GM21786 (cell line): Measurements from ENCODE around the gene CYSTM1.
A peak's percentile ranks its signal among the peaks of the same experiment; 100 is the strongest.
"Not testable (repeated sequence)": the region's sequence is repeated elsewhere in the genome, so short reads cannot be mapped to it uniquely, and the experiment has no call there.

Experiments used
- ATAC-seq: cut with Tn5 transposase; IDR thresholded peaks from one replicate; pipeline ENCODE4 v1.9.1; 2021; ENCODE audit not compliant: unreplicated experiment

The CYSTM1 gene

DNA sequence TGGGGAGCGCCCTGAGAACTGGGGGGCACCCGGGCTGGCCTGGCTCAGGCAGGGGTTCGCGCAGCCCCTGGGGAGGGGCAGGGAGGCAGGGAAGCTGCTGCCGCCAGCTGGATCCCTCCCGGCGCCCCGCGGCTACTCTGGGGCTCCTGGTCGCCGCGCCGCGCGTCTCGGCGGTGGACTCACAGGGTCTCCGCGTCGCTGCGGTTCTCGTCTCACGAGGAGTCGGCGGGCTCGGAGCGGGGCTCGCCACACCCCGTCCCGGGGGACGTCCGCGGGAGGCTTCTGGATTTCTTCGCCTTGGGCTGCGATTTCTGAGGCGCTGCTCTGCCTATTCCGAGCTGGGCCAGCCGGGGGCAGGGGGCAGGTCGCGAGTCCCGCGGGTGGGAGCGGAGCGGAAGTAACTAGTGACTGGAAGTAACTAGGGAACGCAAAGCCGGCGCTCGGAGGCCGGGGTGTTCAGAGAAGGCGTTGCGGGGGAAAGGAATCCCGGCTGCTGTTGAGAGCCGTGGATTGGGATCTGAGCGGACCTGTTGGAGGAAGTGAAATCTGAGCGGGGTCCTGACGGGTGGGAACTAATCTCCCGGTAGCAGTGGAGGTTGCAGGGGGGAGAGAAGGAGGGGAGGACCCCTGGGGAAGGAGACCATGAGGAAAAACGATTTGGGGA lies 511 bp downstream of the CYSTM1 start:
- ATAC-seq: peak; percentile 34

DNA sequence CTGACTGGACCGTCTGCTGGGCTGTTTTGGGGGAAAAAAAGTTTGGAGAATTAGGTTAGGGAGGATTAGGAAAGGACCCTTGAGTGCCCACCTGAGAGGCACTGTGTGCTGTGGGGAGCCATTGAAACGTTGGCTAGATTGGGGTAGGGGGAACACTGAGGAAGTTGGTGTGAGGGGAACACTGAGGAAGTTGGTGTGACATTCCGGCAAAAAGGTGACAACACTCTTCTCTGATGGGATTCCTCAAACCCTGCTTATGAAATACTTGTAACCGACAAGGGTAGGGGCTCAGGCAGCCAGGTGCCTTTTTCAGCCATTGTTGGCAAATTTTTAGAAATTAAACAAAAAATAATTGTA lies 1.0 kb downstream of the CYSTM1 start:
- no peak for ATAC-seq

DNA sequence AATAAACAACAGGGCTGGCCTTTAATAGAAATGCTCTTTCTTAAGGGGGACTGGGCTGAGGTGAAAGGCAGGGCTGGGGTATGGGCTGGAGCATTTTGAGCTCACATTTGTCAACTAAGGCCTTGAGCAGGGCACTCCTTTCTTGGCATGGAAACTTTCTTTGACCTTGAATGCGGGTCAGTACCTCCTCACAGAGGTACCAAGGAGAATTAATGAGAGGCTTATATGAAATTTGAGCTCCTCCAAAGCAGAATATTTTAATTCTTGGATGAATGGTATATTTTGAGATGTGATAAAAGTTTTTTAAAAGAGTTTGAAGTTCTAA lies 3.1 kb downstream of the CYSTM1 start:
- ATAC-seq: no peak

DNA sequence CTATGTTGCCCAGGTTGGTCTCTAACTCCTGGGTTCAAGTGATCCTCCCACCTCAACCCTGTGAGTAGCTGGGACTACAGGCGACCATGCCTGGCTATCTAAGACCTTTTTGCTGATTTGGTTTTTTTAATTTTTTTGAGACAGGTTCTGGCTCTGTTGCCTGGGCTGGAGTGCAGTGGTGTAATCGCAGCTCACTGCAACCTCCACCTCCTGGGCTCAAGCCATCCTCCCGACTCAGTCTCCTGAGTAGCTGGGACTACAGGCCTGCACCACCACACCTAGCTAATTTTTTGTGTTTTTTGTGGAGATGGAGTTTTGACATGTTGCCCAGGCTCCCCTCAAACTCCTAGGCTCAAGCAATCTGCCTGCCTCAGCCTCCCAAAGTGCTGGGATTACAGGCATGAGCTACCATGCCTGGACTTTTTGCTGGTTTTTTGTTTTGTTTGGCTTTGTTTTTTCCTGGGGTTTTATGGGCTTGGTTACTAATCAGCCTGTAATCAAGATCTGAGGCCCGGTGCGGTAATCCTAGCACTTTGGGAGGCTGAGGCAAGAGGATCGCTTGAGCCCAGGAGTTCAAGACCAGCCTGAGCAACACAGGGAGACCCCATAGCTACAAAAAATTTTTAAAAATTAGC lies 3.6 kb downstream of the CYSTM1 start:
- no peak for ATAC-seq

DNA sequence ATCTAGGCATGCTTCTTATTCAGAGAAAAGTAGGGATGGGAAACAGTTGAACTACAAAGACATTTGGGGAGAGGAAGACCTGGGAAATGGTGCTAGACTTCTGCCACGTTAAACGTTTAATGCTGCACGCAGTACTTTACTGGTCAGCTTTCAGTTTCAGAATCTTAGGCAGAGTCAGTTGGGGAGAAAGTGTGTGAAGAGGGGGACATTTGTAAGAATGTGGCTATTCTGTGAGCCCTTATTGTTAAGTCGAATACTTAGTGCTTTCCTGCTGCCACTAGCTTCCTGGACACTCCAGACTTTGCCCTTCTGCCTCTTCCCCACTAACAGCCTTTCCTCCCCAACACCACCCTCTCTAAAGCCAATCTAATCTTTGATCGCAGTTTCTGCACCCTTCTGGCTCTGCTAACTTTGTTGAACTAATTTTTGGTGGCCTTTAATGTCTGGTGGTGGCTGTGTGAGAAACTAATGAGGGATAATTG lies 6.1 kb downstream of the CYSTM1 start:
- no peak for ATAC-seq

DNA sequence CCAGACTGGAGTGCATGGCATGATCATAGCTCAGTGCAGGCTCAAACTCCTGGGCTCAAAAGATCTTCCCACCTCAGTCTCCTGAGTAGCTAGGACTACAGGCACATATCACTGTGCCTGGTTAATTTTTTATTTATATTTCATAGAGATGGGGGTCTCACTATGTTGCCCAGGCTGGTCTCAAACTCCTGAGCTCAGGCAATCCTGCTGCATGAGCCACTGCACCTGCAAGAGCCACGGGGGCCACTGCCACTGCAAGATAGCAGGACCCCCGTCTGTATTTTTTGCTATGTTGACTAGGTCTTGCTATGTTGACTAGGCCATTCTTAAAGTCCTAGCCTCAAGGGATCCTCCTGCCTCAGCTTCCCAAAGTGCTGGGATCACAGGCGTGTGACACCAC lies 6.5 kb downstream of the CYSTM1 start:
- ATAC-seq: no peak

DNA sequence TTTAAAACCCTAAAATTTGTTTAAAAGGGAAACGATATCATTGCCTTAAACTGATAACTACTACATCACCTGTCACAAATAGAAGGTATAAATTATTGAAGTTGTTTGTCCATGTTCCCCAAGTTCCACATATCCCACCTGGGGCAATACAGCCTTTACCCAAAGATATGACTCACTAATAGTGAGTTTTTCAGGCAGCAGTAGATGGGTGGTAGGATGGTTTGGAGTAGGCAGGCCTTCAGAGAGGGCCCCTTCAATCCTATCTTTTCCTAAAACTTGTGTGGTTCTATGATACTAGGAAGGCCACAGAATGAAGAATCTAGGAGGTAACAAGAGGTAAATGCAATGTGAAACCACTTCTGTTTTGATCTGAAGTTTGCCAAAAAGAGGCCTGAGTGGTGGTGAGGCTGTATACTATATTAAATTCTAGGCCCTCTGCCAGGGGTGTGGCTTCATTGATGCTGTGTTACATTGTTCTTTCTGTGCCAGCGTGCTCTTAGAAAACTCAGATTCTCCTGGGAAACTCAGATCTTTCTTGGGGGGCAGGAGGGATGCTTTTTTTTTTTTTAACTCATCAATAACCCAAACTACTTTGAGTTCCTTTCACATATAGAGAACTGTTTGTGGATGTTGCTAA lies 7.2 kb downstream of the CYSTM1 start:
- no peak for ATAC-seq

DNA sequence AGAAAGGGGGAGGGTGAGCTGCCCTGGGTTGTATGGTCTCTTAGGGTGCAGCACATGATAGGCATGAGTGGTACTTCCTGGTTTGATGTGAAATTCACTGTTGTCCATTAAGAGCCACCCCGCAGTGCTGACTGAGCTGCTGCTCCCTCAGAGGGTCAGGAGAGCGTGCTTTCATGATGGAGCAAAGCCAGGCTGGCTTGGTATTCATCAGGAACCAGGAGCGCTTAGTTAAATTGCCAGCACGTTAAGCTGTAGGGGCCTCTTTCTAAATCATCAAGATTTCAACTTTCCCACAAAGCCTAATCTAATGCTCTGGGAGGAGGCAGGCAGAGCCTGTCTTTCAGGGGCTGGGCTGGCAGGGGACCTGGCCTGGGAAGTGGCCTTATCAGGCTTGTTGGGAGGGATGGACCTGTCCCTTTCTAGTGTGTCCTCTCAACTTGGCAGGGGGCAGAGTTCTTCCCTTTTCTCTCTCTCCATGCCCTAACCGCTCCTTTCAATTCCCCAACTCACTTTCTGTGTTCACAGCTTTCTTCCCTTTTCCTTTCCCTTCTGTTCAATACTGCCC lies 7.9 kb downstream of the CYSTM1 start:
- ATAC-seq: no peak

DNA sequence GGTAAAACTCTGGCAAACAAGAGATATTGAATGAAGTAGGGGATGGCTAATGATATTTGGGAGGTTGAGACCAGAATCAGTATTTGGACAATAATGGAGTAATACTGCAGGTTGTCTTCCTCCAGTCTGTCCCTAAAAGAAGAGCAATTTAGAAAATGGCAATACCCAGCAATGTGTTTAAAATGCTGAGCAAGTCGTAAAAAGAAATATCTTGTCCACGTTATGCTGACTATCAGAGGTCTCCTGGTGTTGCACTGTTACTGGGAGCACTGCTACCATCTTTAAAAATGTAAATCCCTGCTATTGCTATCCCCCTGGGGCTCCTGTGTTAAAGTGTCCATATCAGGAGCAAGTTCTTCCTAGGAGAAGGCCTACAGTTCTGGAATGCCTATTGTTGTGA lies 10.4 kb downstream of the CYSTM1 start:
- ATAC-seq: no peak

DNA sequence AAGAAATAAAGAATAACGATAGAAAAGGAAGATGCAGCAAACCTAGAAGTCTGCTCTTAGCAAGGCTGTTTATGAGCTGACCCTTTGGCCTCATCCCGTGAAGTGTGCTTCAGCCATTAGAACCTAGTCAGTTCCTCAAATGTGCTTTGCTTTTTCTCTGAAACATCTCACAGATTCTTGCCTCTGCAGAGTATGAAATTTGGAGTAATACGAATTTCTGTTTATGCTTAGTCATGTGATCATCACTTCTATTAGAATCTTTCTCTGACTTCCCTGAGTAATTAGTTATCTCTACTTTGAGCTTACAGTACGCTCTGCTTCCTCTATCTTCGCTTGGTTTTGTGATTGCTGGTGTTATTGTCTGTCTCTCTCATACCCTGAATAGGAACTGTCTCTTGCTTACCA lies 11.3 kb downstream of the CYSTM1 start:
- ATAC-seq: no peak

DNA sequence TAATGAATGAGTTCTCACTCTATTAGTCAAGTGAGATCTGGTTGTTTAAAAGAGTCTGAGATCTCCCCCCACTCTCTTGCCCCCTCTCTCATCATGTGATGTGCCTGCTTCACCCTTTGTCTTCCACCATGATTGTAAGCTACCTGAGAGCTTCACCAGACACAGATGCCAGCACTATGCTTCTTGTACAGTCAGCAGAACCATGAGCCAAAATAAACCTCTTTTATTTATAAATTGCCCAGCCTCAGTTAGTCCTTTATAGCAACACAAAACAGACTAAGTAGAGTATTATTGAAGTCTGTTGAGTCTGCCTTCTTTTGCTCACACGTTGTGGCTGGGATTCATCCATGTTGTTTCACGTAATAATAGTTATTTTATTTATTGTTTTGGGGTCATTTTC lies 14.3 kb downstream of the CYSTM1 start:
- ATAC-seq: no peak

DNA sequence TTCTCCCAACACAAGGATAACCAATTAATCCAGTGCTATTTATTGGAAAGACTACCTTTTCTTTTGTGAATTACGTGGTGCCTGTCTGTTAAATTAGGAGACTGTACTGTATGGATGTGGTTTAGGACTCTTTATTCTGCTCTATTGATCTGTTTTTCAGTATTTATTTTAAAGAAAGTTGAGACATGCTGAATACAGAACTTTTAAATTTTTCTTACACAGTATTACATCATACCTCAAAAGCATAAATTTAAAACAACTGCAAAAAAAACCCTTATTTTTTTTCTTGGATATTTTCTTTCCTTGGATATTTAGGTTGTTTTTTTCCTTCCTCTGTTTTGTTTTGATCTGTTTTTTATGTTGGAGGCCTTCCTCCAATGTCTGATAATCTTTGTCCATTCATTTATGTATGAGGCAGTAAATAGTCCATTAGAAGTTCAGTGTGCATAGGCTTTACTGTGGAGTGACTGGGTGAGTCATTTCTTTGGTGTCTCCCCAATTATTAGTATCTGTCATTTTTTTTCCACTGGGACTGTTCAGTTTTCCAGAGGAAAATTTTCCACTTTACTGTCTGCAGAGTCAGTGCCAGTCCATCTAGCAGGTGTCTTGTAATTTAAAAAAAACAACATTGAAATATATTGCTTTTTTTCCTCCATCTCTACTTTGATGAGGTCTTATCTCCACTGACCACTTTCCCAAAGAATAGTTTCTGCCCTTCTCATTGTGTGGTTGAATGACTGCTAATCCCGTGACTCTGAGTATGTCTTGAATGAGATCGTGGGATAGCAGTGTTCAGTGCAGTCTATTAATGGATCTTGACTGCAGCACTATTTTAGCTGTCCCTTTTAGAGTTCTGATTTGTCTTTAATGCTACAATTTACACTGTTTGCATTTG lies 15.2 kb downstream of the CYSTM1 start:
- ATAC-seq: no peak

DNA sequence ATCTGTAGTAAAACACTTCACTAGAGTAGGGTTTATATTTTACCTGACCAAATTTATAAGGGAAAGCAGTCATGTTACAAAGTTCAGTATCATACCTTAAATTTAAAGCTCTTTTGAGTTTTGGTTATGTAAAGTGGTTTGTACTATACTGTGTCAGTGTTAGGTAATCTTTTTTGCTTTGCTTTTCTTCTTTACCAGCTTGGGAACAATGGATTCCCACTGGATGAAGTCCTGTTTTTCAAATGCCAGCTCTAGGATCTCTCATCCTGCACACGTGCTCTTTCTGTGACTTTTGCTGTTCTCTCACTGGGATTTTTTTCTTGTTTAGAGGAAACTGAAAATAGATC lies 15.9 kb downstream of the CYSTM1 start:
- ATAC-seq: no peak

DNA sequence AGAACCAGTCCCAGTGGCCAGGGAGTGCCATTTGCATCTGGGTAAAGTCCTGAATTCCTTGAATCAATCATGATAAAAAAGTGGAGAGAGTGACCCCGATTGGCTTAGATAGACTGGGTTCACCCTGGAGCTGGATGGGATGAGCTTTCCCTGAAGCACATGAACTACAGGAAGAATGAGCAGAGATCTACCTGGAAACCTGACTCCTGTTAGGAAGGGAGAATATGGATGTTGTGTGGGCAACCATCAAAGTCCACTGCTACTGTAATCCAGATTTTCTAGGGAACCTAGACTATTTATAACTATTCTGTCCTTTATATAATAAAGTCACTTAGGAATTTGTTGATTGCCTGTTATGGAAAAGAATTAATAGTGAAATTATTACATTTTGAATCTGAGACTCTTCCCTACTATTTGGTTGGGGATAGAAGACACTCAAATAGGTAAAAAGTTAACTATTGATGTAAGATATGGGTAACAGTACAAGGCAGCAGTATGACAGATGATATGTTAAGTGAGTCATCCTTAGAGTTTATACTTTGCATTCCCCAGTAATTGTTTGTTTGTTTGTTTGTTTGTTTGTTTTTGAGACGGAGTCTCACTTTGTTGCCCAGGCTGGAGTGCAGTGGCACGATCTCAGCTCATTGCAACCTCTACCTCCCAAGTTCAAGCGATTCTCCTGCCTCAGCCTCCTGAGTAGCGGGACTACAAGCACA lies 17.9 kb downstream of the CYSTM1 start:
- ATAC-seq: no peak

DNA sequence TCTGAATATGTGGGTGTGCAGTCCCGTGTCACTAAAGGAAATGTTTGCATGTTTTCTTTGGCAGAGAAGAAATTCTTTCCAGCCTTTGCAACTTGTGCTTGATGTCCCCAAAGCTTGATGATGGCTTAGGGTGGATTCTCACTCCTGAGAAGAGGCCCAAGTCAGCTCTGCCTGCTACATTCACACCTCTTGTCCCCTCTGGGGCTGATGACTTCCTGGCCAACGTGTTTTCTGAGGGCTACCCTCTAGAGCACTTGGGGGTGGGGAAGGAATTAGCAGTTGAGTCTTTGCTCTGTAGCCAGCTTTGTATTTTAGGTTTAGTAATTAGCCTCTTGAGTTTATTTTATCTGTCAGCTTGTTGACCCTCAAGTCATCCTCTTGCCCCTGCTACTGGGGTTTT lies 19.7 kb downstream of the CYSTM1 start:
- no peak for ATAC-seq

DNA sequence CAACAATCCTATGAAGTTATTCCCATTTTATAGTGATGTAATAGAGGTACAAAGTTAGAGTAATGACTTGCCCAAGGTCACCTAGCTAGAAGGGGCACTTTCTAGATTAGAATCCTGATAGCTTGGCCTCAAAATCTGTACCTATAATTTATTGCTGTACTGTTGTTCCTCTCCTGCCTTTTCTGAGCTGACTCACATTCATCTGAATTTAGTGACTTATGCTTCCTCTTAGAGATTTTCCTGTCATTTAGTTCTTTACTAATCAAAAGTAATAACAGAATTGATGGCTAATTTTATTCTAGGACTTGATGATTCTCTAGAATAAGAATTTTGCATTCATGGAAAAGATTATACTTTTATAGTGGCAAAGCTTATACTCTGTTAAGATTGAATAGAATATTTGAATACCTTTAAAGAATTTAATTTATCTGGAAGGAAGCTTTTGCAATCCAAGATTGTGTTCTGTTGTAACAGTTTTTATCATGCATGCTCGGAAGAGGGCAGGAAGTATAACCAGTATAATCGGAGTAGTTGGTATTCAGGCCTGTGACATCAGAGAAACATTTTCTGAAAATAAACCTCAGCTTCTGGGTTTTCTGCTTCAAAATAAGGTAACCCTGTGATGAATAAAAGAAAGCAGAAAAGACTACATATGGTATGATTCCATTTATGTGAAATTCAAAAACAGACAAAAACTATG lies 21.3 kb downstream of the CYSTM1 start:
- ATAC-seq: no peak

DNA sequence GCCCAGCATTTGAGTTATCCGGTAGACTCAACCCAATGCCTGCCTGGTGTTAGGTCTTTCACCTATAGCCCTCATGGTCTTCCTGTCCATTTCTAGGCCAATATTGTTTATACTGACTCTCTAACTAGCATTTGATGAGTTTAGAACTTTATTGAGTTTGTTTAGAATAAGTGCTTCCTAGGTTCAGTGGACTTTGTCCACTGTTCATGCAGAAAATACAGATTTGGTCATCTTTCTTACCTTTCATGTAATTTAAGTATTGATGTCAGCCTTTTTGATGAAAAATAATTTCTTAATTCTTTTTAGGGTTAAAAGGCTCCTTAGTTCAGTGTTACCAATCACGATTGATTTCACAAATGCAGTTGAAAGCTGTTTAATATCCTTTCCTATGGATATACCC lies 22.0 kb downstream of the CYSTM1 start:
- ATAC-seq: no peak

DNA sequence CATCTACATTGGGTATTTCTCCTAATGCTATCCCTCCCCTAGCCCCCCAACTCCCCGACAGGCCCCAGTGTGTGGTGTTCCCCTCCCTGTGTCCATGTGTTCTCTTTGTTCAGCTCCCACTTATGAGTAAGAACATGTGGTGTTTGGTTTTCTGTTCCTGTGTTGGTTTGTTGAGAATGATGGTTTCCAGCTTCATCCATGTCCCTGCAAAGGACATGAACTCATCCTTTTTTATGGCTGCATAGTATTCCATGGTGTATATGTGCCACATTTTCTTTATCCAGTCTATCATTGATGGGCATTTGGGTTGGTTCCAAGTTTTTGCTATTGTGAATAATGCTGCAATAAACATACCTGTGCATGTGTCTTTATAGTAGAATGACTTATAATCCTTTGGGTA lies 23.9 kb downstream of the CYSTM1 start:
- ATAC-seq: not testable (repeated sequence)

DNA sequence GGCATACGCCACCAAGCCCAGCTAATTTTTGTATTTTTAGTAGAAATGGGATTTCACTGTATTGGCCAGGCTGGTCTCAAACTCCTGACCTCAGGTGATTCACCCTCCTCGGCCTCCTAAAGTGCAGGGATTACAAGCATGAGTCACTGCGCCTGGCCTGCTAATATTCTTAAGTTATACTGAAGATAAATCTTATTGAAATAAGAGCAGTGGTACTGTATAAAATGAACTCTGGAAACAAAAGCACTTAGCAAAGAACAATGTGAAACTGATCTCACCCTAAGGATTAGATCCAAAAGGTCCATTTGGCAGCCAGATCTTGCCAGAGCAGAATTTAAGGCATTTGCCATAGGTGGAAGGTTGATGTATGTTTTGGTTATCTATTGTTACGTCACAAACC lies 27.1 kb downstream of the CYSTM1 start:
- ATAC-seq: no peak

DNA sequence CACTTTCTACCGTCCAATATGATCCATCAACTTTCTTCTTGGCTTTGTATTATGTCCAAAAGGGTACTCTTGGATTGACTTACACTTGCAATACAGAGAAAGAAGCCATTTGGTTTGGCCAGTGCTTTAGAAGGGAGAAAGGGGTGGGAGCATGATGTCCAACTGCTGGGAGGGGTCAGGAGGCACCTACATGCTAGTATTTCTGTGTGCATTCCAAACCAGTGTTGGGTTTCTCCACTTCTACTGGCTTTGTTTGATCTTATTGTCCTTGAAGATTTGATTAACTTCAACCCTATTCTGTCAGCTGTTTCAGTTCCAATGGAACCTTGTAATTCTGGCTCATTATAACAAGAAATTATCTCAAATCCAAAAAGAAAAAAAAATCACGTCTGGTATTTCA lies 27.6 kb downstream of the CYSTM1 start:
- no peak for ATAC-seq
